22Rv1 (cell line): ENCODE results near the gene CDH12.

Source experiments
- CTCF ChIP-seq: fragments of 450-650 bp; IDR thresholded peaks from 2 replicates; pipeline ENCODE4 v1.5.1; 2017; ENCODE audit warnings: mild to moderate bottlenecking
- ZFX ChIP-seq: fragments of 450-650 bp; IDR thresholded peaks from 2 replicates; pipeline ENCODE4 v1.6.1; 2017; ENCODE audit warnings: antibody characterized with exemption, borderline replicate concordance

GRCh38 chr5:21910731-21911130 lies 942.4 kb downstream of the CDH12 start:
- TF ChIP-seq CTCF: no peak
- TF ChIP-seq ZFX: no peak
